ENCODE data around the gene SCAP. TPM values are rescaled to one million over a fixed set of nuclear protein-coding genes. Genes with fewer than 3 reads are reported as not detected.

SCAP gene
- total and polyA plus RNA-seq, 2 of the 13 experiments (the other 11 are each of a cell fraction or from before 2014, with no cell fraction given), result 40.4 to 53.3 TPM

GRCh38 chr3:47476330-47476626 is 537 bp upstream of the SCAP start (continued):
- TF ChIP-seq NR2F6 (IDR thresholded peaks at IDR 0.05) (no peak), NR2F6 (CRISPR knock-in tag; IDR thresholded peaks at IDR 0.05) (no peak), EP300 (IDR thresholded peaks at IDR 0.05; ENCODE audit: low read depth in 2 of 2, low read length in 2 of 2) (no peak), EP300 (CRISPR knock-in tag; IDR thresholded peaks at IDR 0.05; ENCODE audit: borderline replicate concordance) (no peak), KLF12 (CRISPR knock-in tag; IDR thresholded peaks at IDR 0.05; ENCODE audit: borderline replicate concordance) (no peak), ZNF75D (CRISPR knock-in tag; IDR thresholded peaks at IDR 0.05; ENCODE audit: borderline replicate concordance) (no peak), ZNF326 (CRISPR knock-in tag; IDR thresholded peaks at IDR 0.05; ENCODE audit: borderline replicate concordance) (no peak), KLF15 (CRISPR knock-in tag; IDR thresholded peaks at IDR 0.05; ENCODE audit: borderline replicate concordance) (no peak), RARA (CRISPR knock-in tag; IDR thresholded peaks at IDR 0.05) (no peak), MZF1 (CRISPR knock-in tag; IDR thresholded peaks at IDR 0.05; ENCODE audit: borderline replicate concordance) (no peak), NKX3-1 (CRISPR knock-in tag; IDR thresholded peaks at IDR 0.05) (0 out of 2 replicates have a peak, but pooled peaks have one; percentile 7), ZMAT3 (CRISPR knock-in tag; conservative IDR thresholded peaks at IDR 0.05) (0 out of 2 replicates have a peak, but pooled peaks have one; percentile 68), ZNF670 (CRISPR knock-in tag; IDR thresholded peaks at IDR 0.05; ENCODE audit: borderline replicate concordance) (0 out of 2 replicates have a peak, but pooled peaks have one; percentile 46), ATM (IDR thresholded peaks at IDR 0.05; ENCODE audit: borderline replicate concordance) (no peak), ZNF20 (CRISPR knock-in tag; IDR thresholded peaks at IDR 0.05) (no peak), SIN3A (IDR thresholded peaks at IDR 0.05; ENCODE audit: borderline replicate concordance, low read depth, low read length) (no peak), ZNF883 (CRISPR knock-in tag; IDR thresholded peaks at IDR 0.05; ENCODE audit: not compliant biosample characterization) (no peak)
- TF ChIP-seq, protein P1, sequence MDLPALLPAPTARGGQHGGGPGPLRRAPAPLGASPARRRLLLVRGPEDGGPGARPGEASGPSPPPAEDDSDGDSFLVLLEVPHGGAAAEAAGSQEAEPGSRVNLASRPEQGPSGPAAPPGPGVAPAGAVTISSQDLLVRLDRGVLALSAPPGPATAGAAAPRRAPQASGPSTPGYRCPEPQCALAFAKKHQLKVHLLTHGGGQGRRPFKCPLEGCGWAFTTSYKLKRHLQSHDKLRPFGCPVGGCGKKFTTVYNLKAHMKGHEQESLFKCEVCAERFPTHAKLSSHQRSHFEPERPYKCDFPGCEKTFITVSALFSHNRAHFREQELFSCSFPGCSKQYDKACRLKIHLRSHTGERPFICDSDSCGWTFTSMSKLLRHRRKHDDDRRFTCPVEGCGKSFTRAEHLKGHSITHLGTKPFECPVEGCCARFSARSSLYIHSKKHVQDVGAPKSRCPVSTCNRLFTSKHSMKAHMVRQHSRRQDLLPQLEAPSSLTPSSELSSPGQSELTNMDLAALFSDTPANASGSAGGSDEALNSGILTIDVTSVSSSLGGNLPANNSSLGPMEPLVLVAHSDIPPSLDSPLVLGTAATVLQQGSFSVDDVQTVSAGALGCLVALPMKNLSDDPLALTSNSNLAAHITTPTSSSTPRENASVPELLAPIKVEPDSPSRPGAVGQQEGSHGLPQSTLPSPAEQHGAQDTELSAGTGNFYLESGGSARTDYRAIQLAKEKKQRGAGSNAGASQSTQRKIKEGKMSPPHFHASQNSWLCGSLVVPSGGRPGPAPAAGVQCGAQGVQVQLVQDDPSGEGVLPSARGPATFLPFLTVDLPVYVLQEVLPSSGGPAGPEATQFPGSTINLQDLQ (CRISPR knock-in tag; IDR thresholded peaks at IDR 0.05), result no peak
- TF ChIP-seq, protein P2, sequence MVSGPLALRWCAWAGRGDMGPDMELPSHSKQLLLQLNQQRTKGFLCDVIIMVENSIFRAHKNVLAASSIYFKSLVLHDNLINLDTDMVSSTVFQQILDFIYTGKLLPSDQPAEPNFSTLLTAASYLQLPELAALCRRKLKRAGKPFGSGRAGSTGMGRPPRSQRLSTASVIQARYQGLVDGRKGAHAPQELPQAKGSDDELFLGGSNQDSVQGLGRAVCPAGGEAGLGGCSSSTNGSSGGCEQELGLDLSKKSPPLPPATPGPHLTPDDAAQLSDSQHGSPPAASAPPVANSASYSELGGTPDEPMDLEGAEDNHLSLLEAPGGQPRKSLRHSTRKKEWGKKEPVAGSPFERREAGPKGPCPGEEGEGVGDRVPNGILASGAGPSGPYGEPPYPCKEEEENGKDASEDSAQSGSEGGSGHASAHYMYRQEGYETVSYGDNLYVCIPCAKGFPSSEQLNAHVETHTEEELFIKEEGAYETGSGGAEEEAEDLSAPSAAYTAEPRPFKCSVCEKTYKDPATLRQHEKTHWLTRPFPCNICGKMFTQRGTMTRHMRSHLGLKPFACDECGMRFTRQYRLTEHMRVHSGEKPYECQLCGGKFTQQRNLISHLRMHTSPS (CRISPR knock-in tag; IDR thresholded peaks at IDR 0.05; ENCODE audit: low read depth), result no peak
- TF ChIP-seq, protein P3, sequence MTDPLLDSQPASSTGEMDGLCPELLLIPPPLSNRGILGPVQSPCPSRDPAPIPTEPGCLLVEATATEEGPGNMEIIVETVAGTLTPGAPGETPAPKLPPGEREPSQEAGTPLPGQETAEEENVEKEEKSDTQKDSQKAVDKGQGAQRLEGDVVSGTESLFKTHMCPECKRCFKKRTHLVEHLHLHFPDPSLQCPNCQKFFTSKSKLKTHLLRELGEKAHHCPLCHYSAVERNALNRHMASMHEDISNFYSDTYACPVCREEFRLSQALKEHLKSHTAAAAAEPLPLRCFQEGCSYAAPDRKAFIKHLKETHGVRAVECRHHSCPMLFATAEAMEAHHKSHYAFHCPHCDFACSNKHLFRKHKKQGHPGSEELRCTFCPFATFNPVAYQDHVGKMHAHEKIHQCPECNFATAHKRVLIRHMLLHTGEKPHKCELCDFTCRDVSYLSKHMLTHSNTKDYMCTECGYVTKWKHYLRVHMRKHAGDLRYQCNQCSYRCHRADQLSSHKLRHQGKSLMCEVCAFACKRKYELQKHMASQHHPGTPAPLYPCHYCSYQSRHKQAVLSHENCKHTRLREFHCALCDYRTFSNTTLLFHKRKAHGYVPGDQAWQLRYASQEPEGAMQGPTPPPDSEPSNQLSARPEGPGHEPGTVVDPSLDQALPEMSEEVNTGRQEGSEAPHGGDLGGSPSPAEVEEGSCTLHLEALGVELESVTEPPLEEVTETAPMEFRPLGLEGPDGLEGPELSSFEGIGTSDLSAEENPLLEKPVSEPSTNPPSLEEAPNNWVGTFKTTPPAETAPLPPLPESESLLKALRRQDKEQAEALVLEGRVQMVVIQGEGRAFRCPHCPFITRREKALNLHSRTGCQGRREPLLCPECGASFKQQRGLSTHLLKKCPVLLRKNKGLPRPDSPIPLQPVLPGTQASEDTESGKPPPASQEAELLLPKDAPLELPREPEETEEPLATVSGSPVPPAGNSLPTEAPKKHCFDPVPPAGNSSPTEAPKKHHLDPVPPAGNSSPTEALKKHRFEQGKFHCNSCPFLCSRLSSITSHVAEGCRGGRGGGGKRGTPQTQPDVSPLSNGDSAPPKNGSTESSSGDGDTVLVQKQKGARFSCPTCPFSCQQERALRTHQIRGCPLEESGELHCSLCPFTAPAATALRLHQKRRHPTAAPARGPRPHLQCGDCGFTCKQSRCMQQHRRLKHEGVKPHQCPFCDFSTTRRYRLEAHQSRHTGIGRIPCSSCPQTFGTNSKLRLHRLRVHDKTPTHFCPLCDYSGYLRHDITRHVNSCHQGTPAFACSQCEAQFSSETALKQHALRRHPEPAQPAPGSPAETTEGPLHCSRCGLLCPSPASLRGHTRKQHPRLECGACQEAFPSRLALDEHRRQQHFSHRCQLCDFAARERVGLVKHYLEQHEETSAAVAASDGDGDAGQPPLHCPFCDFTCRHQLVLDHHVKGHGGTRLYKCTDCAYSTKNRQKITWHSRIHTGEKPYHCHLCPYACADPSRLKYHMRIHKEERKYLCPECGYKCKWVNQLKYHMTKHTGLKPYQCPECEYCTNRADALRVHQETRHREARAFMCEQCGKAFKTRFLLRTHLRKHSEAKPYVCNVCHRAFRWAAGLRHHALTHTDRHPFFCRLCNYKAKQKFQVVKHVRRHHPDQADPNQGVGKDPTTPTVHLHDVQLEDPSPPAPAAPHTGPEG (CRISPR knock-in tag; IDR thresholded peaks at IDR 0.05), result no peak
- TF ChIP-seq, protein P4, sequence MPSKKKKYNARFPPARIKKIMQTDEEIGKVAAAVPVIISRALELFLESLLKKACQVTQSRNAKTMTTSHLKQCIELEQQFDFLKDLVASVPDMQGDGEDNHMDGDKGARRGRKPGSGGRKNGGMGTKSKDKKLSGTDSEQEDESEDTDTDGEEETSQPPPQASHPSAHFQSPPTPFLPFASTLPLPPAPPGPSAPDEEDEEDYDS (CRISPR knock-in tag; IDR thresholded peaks at IDR 0.05), result no peak

All from HepG2 (cell line).